GM19025 (cell line): ENCODE data around the gene TAX1BP3.

Source experiments
- ATAC-seq: cut with Tn5 transposase; IDR thresholded peaks from one replicate; pipeline ENCODE4 v1.9.1; 2021; ENCODE audit warnings: mild to moderate bottlenecking, low read depth, moderate library complexity; ENCODE audit not compliant: unreplicated experiment

The TAX1BP3 gene

GRCh38 chr17:3689262-3690093, 21.1 kb upstream of the TAX1BP3 start:
- no peak for ATAC-seq

DNA sequence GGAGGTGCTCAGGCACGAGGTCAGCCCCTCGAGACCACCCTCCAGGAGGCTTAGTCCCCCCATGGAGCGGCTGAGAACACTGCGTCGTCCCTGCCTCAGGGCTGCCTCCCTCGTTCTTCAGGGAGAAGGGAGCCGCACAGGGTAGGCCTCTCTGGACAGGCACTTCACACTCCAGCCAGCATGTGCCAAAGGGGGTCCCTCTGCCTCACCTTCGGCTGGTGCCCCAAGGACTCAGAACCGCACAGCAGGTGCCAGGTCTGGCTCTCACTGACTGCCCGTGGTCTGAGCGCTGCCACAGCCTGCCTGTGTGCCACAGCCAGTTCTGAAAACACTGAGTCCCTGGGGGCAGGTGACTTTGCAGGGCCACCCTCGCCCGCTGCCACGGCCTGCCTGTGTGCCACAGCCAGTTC, 20.5 kb upstream of the TAX1BP3 start:
- ATAC-seq, result no peak

DNA sequence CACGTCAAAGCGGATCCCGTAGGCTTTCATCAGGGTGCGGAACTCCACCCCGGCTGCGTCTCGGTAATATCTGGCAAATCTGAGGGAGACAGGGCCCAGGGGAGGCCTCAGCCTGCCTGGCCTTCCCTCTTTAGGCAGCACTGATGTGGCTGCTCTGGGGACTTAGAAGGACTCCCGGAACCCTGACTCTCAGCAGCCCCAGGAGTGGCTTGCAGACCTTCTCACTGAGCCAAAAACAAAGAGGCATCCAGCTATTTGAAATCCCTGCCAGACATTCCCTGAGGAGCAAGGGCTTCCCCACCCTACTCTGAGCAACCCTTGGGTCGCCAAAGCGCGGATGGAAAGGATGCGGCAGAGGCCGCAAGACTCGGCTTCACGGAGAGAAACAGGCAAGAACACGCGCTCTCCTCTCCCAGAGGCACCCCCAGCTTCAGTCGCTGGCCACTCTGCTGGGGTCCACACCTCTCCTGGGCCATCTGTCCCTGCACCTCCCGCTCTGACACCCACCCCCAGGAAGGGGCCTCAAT, 19.7 kb upstream of the TAX1BP3 start:
- ATAC-seq, result no peak

GRCh38 chr17:3685174-3685573, 16.8 kb upstream of the TAX1BP3 start:
- no peak for ATAC-seq

DNA sequence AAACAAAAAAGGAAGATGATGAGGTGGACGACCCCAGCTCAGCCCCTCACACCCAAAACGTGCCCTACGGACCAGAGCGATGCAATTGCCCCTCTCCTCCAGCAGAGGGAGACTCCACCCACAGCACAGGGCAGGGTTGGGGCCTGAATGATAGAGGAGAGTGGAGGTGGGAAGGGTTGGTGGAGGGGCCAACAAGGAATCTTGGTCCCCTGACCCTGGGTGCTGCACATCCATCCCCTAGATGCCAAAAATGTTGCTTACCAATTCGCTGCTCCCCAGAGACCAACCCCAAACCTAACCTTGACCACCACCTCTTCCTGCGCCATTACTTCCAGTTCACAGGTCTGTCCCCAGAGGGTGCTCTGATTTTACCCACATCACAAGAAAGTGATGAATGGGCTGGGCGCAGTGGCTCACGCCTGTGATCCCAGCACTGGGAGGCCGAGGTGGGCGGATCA, 14.7 kb upstream of the TAX1BP3 start:
- ATAC-seq, result no peak

DNA sequence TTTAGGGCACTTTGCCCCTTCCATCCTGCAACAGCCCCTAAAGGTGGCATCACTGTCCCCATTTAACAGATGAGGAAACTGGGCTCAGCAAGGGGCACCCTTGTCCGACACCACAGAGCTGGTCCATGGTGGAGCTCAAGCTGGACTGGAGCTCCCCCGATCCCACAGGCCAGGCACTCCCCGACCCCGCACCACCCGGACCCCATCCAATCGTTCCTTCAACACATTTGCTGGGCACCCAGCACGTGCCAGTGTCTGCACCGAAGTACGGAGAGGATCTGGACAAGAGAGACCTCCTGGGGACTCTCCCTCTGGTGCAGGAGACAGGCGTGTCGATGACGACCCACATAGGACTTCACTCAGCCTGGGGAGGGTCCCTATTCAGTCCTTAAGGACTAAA, 13.7 kb upstream of the TAX1BP3 start:
- no peak for ATAC-seq

GRCh38 chr17:3681565-3681964, 13.2 kb upstream of the TAX1BP3 start:
- no peak for ATAC-seq

DNA sequence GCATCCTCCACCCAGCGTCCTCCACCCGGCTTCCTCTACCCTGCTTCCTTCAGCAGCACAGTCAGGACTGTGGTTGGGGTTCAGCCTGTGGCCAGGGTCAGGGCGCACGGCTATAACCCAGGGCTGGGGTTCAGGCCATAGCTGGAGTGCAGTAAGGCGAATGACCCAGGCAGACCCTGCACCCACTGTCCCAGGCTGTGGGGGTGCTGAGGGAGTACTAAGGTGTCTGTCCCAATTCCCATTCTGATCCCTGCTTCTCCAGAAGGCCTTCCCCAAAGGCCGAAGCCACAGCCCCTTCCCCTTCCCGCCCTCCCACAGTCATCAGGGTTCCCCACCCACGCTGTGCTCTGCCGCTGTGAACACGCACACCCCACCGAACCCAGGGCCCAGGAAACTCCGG, 12.7 kb upstream of the TAX1BP3 start:
- no peak for ATAC-seq

DNA sequence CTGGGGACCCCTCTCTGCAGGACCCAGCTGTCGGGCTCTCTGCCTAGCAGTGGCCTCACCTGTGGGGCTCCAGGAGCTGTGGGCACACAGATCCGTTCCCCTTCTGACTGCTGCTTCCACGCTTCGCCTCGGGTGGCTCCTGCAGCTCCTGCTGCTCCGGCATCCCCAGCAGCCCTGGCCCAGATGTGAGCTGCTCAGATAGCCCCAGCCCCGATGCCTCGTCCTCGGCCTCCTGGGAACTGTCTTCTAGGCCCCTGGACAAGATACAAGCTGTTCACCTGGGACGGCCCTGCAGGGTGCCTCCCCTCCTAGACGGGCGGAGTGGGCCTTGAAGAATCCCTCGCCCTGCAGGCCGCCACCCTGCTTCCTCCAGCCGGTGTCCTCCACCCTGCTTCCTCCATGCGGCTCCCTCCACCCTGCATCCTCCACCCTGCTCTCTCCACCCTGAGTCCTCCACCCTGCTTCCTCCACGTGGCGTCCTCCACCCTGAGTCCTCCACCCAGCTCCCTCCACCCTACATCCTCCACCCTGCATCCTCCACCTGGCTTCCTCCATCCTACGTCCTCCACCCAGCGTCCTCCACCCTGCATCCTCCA, 11.3 kb upstream of the TAX1BP3 start:
- no peak for ATAC-seq

DNA sequence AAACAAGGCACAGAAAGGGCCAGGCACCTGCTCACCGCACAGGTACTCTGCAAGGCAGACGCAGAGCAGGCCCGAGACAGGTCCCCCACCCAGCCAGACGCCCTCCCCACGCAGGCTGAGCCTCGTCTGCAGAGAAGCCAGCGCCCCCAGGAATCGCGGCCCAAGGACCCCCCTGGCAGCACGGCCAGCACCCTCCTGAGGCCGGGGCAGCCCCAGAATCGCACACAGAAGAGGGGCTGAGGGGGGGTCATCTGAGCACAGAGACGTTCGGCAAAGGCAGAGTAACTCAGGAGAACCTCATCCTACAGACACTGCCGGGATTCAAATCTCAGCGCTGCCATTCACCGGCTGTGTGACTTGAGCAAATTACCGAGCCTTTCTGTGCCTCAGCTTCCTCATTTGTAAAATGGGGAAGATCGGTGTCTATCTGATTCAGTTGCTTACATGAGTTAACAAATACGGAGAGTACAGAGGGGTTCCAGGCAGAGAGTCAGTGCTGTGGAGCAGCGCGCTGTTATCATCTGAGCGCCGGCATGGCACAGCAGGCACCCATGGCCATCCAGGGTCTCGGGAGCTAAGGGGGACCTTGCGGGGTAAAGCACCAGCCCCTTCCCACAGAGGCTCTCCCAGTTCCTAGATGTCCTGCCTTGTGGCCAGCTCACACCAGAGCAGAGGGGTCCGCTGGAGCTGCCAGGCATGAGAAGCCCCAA, 10.6 kb upstream of the TAX1BP3 start:
- ATAC-seq, result no peak

DNA sequence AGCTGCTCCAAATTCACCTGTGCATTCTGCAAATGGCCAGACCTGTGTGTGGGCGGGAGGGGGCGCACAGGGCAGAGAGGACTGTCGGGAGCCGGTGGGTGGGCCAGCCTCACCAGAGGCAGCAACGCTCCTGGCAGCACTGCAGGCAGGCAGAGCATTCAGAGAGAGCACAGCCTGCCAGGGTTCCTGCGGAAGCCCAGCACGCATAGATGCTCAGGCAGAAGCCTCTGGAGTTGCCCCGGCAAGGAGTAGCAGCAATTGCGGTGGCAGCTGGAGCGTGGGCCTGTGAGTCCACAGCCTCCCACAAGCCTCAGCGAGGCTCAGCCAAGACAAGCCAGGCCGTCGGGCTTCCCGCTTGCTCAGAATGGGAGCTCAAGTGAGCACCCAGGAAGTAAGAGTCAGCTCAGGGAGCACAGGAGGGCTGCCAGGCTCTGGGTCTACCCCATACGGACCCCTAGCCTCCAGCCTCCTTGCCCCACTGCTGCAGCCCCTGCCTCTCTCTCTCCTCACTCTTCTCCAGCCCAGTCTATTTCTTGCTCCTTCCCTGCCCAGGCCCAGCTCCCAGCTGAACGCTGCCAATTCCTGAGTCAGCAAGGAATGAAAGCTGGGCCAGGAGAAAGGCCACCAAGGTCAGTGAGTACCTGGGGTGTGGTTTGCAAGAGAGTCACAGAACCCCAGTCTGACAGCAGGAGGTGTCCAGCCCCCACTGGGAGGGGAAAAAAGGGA, 9.9 kb upstream of the TAX1BP3 start:
- no peak for ATAC-seq

DNA sequence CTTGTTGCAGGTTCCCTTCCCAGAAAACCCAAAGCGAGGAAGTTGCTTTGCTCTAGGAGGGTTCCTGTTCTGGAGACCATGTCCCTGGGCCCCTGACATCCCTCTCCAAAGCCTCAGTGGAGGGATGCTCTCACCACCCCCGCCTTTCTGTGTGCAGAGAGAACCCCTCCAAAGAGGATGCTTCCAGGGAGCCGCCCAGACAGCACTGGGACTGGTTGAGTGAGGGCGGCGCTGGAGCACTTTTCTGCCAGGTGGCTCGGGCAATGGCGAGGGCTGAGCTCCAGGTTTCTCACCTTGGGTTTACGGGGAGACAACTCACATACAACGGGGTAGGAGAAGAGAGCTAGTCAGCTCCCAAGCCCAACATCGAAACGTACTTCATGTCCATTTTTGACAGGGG, 7.5 kb upstream of the TAX1BP3 start:
- ATAC-seq, result no peak

- no peak for ATAC-seq
These were observed 4.2 kb upstream of the TAX1BP3 start for GRCh38 chr17:3672571-3672970.

- no peak for ATAC-seq
These were observed 1.2 kb upstream of the TAX1BP3 start for GRCh38 chr17:3669548-3669947.

DNA sequence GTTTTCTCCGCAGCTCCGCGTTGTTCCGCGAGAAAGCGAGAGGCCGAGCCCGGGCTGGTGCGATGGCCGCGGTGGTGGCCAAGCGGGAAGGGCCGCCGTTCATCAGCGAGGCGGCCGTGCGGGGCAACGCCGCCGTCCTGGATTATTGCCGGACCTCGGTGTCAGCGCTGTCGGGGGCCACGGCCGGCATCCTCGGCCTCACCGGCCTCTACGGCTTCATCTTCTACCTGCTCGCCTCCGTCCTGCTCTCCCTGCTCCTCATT, 638 bp upstream of the TAX1BP3 start:
- no peak for ATAC-seq

DNA sequence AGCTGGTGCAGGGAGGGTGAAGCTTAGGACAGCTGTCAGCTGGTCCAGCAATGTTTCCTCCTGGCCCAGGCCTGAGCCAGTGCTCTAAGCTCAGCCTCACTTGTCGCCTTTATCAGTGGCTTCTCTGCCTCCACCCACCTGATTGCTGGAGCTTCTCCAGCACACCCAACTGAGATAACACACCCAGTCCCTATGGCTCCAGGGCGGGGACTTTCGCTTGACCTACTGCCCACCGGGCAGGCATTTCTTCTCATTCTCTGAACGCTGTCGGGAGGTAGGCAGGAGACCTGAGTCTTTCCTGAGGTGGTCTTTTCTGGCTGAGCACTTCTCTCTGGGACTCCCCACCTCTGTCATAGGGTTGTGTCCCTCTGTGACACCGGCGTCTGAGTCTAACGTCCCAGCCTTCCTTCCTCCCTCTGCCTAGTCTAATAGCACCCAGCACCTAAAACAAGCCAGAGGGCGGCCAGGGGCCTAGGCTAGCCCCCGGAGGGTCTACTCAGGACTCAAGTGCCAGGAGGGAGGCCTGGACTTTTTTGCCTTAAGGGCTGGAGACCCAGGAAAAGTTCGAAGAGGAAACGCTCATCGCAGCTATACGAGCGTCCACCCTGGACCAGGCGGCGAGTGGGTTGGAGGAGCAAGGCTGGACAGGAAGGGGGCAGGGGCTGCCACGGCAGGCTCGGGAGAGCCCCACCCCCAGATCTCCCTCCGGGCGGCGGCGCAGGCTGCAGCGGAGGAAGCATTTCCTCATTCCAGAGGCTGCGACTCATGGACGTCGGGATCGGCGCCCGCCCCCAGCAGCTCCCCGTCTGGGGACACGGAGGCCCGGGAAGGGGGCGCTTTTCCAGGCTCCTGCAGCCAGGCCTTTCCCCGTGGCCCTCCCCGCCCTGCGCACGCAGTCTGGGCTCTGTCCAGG, 756 bp downstream of the TAX1BP3 start:
- ATAC-seq, result no peak

GRCh38 chr17:3666516-3666915, 1.9 kb downstream of the TAX1BP3 start:
- ATAC-seq, result no peak

DNA sequence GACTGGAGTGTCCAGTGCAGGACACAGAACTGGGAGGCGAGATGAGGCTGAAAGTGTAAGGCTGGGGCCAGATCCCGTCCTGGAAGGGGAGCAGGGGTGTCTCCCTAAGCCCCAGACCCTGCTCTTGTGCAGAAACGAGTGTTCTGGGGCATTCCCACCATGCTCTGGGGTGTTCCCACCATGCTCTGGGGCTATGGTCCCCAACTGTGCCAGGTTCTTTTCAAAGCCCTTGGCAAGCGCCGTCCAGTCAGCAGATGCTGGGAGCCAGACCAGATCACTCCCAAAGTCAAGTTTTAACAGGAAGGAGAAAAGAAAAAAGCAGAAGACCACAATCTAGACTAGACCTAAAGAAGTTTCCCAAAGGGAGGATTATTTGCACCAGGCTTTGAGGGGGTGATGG, 2.5 kb downstream of the TAX1BP3 start:
- no peak for ATAC-seq

GRCh38 chr17:3663102-3664011, 5.0 kb downstream of the TAX1BP3 start:
- ATAC-seq, result no peak
